GM23338 (cell line): ENCODE results near the gene CLHC1. TPM values are rescaled to one million over a fixed set of nuclear protein-coding genes. Genes with fewer than 3 reads are reported as not detected.

Experiments
- ATAC-seq: fragments of 200-7000 bp; cut with Tn5 transposase; 3 replicates; pipeline ENCODE4 v1.9.1; 2020
- DNase-seq: peaks from one replicate; pipeline ENCODE4 v3.0.0-alpha.2; 2015; ENCODE audit warnings: low spot score
- H2AFZ ChIP-seq: fragments of 200-600 bp; sonication (generic); 2 replicates; pipeline ENCODE4 v1.8.0; 2016; ENCODE audit warnings: antibody characterized with exemption, mild to moderate bottlenecking, moderate library complexity
- H3F3A ChIP-seq: fragments of 200-600 bp; sonication (generic); replicated peaks from 2 replicates; pipeline ENCODE4 v1.8.0; 2017; ENCODE audit warnings: antibody characterized with exemption, mixed run types, low read depth
- H3K27ac ChIP-seq: fragments of 200-600 bp; sonication (generic); 2 replicates; pipeline ENCODE4 v1.6.1; 2016; ENCODE audit warnings: low read depth
- H3K27me3 ChIP-seq: fragments of 200-600 bp; sonication (generic); 2 replicates; pipeline ENCODE4 v1.8.0; 2016; ENCODE audit warnings: mild to moderate bottlenecking, mixed run types, moderate library complexity; ENCODE audit not compliant: insufficient read depth
- H3K36me3 ChIP-seq: fragments of 200-600 bp; sonication (generic); 2 replicates; pipeline ENCODE4 v1.8.0; 2016; ENCODE audit warnings: mild to moderate bottlenecking; ENCODE audit not compliant: insufficient read depth
- H3K4me1 ChIP-seq: fragments of 200-600 bp; sonication (generic); 2 replicates; pipeline ENCODE4 v1.8.0; 2016; ENCODE audit warnings: mild to moderate bottlenecking, moderate library complexity; ENCODE audit not compliant: insufficient read depth
- H3K4me2 ChIP-seq: fragments of 200-600 bp; sonication (generic); 2 replicates; pipeline ENCODE4 v1.7.1; 2017; ENCODE audit warnings: mixed run types
- H3K4me3 ChIP-seq: fragments of 200-600 bp; sonication (generic); 2 replicates; pipeline ENCODE4 v1.6.1; 2016; ENCODE audit warnings: mixed run types
- H3K79me2 ChIP-seq: fragments of 200-600 bp; sonication (generic); replicated peaks from 2 replicates; pipeline ENCODE4 v1.8.0; 2017; ENCODE audit warnings: mild to moderate bottlenecking; ENCODE audit not compliant: insufficient read depth
- H3K9me2 ChIP-seq: fragments of 200-600 bp; sonication (generic); 2 replicates; pipeline ENCODE4 v1.8.0; 2017; ENCODE audit not compliant: insufficient read depth
- H4K20me1 ChIP-seq: fragments of 200-600 bp; sonication (generic); replicated peaks from 2 replicates; pipeline ENCODE4 v1.8.0; 2017; ENCODE audit warnings: mild to moderate bottlenecking; ENCODE audit not compliant: insufficient read depth
- H3K27ac Mint-ChIP-seq: 2 replicates; pipeline ENCODE4 v1.8.0; 2020; ENCODE audit warnings: inconsistent platforms, mild to moderate bottlenecking, moderate library complexity, mixed read lengths
- H3K27me3 Mint-ChIP-seq: 3 replicates; pipeline ENCODE4 v1.8.0; 2022; ENCODE audit warnings: low read depth, mild to moderate bottlenecking, moderate library complexity, mixed read lengths, inconsistent platforms; ENCODE audit not compliant: insufficient read depth, poor library complexity
- H3K36me3 Mint-ChIP-seq: 3 replicates; pipeline ENCODE4 v1.8.0; 2021; ENCODE audit warnings: low read depth, mild to moderate bottlenecking, inconsistent platforms, moderate library complexity, mixed read lengths
- H3K4me1 Mint-ChIP-seq: 3 replicates; pipeline ENCODE4 v1.8.0; 2020; ENCODE audit warnings: mild to moderate bottlenecking, inconsistent platforms, mixed read lengths
- H3K4me3 Mint-ChIP-seq: 3 replicates; pipeline ENCODE4 v1.8.0; 2021; ENCODE audit warnings: moderate library complexity, mild to moderate bottlenecking, inconsistent platforms, mixed read lengths
- H3K9me3 Mint-ChIP-seq: 3 replicates; pipeline ENCODE4 v1.8.0; 2020; ENCODE audit warnings: moderate library complexity, mild to moderate bottlenecking, inconsistent platforms, mixed read lengths
- CREB1 ChIP-seq: fragments of 250-450 bp; sonication (Bioruptor Pico); IDR thresholded peaks from 2 replicates; pipeline ENCODE4 v1.5.0; 2020; ENCODE audit warnings: low read depth, mild to moderate bottlenecking, moderate library complexity
- CTCF ChIP-seq, 2 experiments: fragments of 200-600 bp in 1 of 2; sonication (generic) in 1 of 2; conservative IDR thresholded peaks; 2 replicates each; pipeline versions ENCODE4 v1.5.1 to v1.6.1; 2016 to 2017; ENCODE audit warnings: antibody characterized with exemption in 2 of 2, low read depth in 2 of 2, mild to moderate bottlenecking in 2 of 2, moderate library complexity in 1 of 2
- EZH2 ChIP-seq: fragments of 200-600 bp; sonication (generic); IDR thresholded peaks from one replicate; pipeline ENCODE4 v1.8.0; 2017; ENCODE audit warnings: antibody characterized with exemption, mild to moderate bottlenecking, low read depth; ENCODE audit not compliant: unreplicated experiment
- POLR2AphosphoS5 ChIP-seq: IDR thresholded peaks from 2 replicates; pipeline ENCODE4 v1.6.1; 2016; ENCODE audit warnings: antibody characterized with exemption, low read depth
- REST ChIP-seq: IDR thresholded peaks from one replicate; pipeline ENCODE4 v1.6.1; 2018; ENCODE audit warnings: antibody characterized with exemption; ENCODE audit not compliant: unreplicated experiment
- STAT1 ChIP-seq: IDR thresholded peaks from one replicate; pipeline ENCODE4 v1.6.1; 2016; ENCODE audit warnings: antibody characterized with exemption; ENCODE audit not compliant: unreplicated experiment
- ZNF114 ChIP-seq: fragments of 250-450 bp; sonication (Bioruptor Pico); IDR thresholded peaks from 2 replicates; pipeline ENCODE4 v1.5.0; 2020; ENCODE audit warnings: mild to moderate bottlenecking, moderate library complexity
- polyA plus RNA-seq: library from polyadenylated mRNA; unstranded; fragments of >200 nt; fragmentation: Nextera tagmentation; extraction: Ambion mirVana; gene quantifications from 2 replicates; pipeline ENCODE4 v1.2.1, GENCODE V29; 2016
- total RNA-seq: library from RNA; depleted of rRNA; stranded (reverse); fragments of >200 nt; shearing (Covaris generic); gene quantifications from 2 replicates; pipeline ENCODE4 v1.2.3, GENCODE V29; 2014

The CLHC1 gene
- total and polyA plus RNA-seq, 2 experiments from 2014 or later: 3.1 to 5.0 TPM

GRCh38 chr2:55169359-55169758 is 62.7 kb downstream of the CLHC1 start (continued):
- TF ChIP-seq CREB1 (no peak), POLR2AphosphoS5 (no peak)

GRCh38 chr2:55168221-55169154 is 63.6 kb downstream of the CLHC1 start:
- no peak overlapping the region for H3K4me3 ChIP-seq
- Mint-ChIP-seq H3K36me3 (no peaks in the 10 kb centered on the region; the same call in 2 of the 3 replicates), H3K4me1 (peaks cover 28% of the 10 kb centered on the region), H3K4me3 (no peak overlapping the region), H3K9me3 (no peaks in the 10 kb centered on the region), H3K27ac (no peak overlapping the region), H3K27me3 (peaks cover 9% of the 10 kb centered on the region)
- no peak overlapping the region for H2AFZ ChIP-seq
- no peaks in the 10 kb centered on the region for H3K27me3 ChIP-seq
- H3K79me2 ChIP-seq: no peaks in the 10 kb centered on the region
- no peaks in the 10 kb centered on the region for H3F3A ChIP-seq
- H3K4me1 ChIP-seq: peaks cover 26% of the 10 kb centered on the region
- no peak overlapping the region for H3K27ac ChIP-seq
- DNase-seq: peak; percentile 74
- peak; percentile 38 for ATAC-seq
- TF ChIP-seq CREB1: no peak
- TF ChIP-seq CTCF (conservative IDR thresholded peaks at IDR 0.05; ENCODE audit: low read depth in 2 of 2): peak; percentile 79 to 85
- H3K9me2 ChIP-seq: no peaks in the 10 kb centered on the region
- no peaks in the 10 kb centered on the region for H3K36me3 ChIP-seq
- H4K20me1 ChIP-seq: no peaks in the 10 kb centered on the region
- H3K4me2 ChIP-seq: no peak overlapping the region

GRCh38 chr2:55165626-55166025 is 66.5 kb downstream of the CLHC1 start:
- H3K4me2 ChIP-seq: no peak overlapping the region
- H3K4me1 ChIP-seq: peaks cover 22% of the 10 kb centered on the region
- H3K4me3 Mint-ChIP-seq: no peak overlapping the region
- no peaks in the 10 kb centered on the region for H3K9me3 Mint-ChIP-seq
- no peak for ATAC-seq
- H3K27me3 ChIP-seq: no peaks in the 10 kb centered on the region
- no peak for DNase-seq
- H3K9me2 ChIP-seq: no peaks in the 10 kb centered on the region
- peaks cover 14% of the 10 kb centered on the region for H3K27me3 Mint-ChIP-seq
- no peaks in the 10 kb centered on the region for H3K36me3 ChIP-seq
- peaks cover 42% of the 10 kb centered on the region for H3K4me1 Mint-ChIP-seq
- H3K27ac ChIP-seq: no peak overlapping the region
- H3K27ac Mint-ChIP-seq: no peak overlapping the region
- H3K4me3 ChIP-seq: no peak overlapping the region
- no peaks in the 10 kb centered on the region for H3K79me2 ChIP-seq
- no peaks in the 10 kb centered on the region for H4K20me1 ChIP-seq
- H3F3A ChIP-seq: no peaks in the 10 kb centered on the region
- no peak overlapping the region for H2AFZ ChIP-seq
- H3K36me3 Mint-ChIP-seq: no peaks in the 10 kb centered on the region; the same call in 2 of the 3 replicates
- TF ChIP-seq EZH2: no peak
- no peak for TF ChIP-seq STAT1
- no peak for TF ChIP-seq REST
- no peak for TF ChIP-seq ZNF114 (CRISPR knock-in tag)
